Choroid plexus epithelial cell (primary cell): ENCODE data around the gene CST3.
A peak's percentile ranks its signal among the peaks of the same experiment; 100 is the strongest.

Source experiments
- DNase-seq: peaks from one replicate; pipeline ENCODE4 v3.0.0-alpha.2; 2010; ENCODE audit warnings: low read depth
- H3K4me3 ChIP-seq: 2 replicates; pipeline ENCODE4 v1.5.1; 2011; ENCODE audit warnings: low read depth, mild to moderate bottlenecking, control low read depth, low read length, moderate library complexity
- CTCF ChIP-seq: conservative IDR thresholded peaks from 2 replicates; pipeline ENCODE4 v1.5.1; 2011; ENCODE audit warnings: low read depth, mild to moderate bottlenecking, control low read depth, inconsistent platforms, low read length, moderate library complexity

CST3 gene

GRCh38 chr20:23651117-23651516 lies 13.4 kb upstream of the CST3 start:
- no peak for DNase-seq
- TF ChIP-seq CTCF, result no peak
- H3K4me3 ChIP-seq, result no peak overlapping the region

- DNase-seq, result no peak
- no peak overlapping the region for H3K4me3 ChIP-seq
- no peak for TF ChIP-seq CTCF
Measured at GRCh38 chr20:23649830-23650417, 12.2 kb upstream of the CST3 start.

GRCh38 chr20:23649242-23649641 lies 11.5 kb upstream of the CST3 start:
- H3K4me3 ChIP-seq, result no peak overlapping the region
- no peak for DNase-seq
- no peak for TF ChIP-seq CTCF

- no peak overlapping the region for H3K4me3 ChIP-seq
- DNase-seq, result peak; percentile 77
- TF ChIP-seq CTCF, result no peak
Measured at GRCh38 chr20:23647346-23647745, 9.6 kb upstream of the CST3 start.

- no peak for TF ChIP-seq CTCF
- H3K4me3 ChIP-seq, result no peak overlapping the region
- DNase-seq, result no peak
Measured at GRCh38 chr20:23646106-23646873, 8.5 kb upstream of the CST3 start.

- H3K4me3 ChIP-seq, result no peak overlapping the region
- no peak for DNase-seq
- no peak for TF ChIP-seq CTCF
Measured at GRCh38 chr20:23645575-23645974, 7.8 kb upstream of the CST3 start.

- DNase-seq, result no peak
- H3K4me3 ChIP-seq, result no peak overlapping the region
- no peak for TF ChIP-seq CTCF
Measured at GRCh38 chr20:23644164-23644563, 6.4 kb upstream of the CST3 start.
